HEK293 (cell line): ENCODE results near the gene AKAP6.

Experiments
- CTCF ChIA-PET: fragments of 350-600 bp; formaldehyde crosslinking; extraction: SDS; loops from one replicate; lab custom pipeline; 2021; ENCODE audit warnings: antibody characterized with exemption; lab: Yijun Ruan, JAX
- POLR2A ChIA-PET: fragments of 300-600 bp; formaldehyde crosslinking; extraction: SDS; loops from one replicate; lab custom pipeline; 2020; ENCODE audit warnings: antibody characterized with exemption, inconsistent platforms; lab: Yijun Ruan, JAX
- H3K27ac ChIP-seq: fragments of 200-500 bp; sonication (Bioruptor generic); 2 replicates; pipeline ENCODE4 v1.5.1; 2014; ENCODE audit warnings: low read depth, low read length, control low read depth, inconsistent platforms; ENCODE audit errors: extremely low read depth
- H3K36me3 ChIP-seq, 2 experiments: fragments of 200-500 bp in 1 of 2; sonication (Bioruptor generic) in 1 of 2; 1 replicate in 1 of 2; 2 replicates in 1 of 2; pipeline ENCODE4 v1.5.1; 2014 to 2017; ENCODE audit warnings: inconsistent platforms in 2 of 2, low read length in 2 of 2; ENCODE audit not compliant: control insufficient read depth in 2 of 2, insufficient read depth in 1 of 2
- H3K4me1 ChIP-seq: fragments of 200-500 bp; sonication (Bioruptor generic); 2 replicates; pipeline ENCODE4 v1.5.1; 2014; ENCODE audit warnings: mild to moderate bottlenecking, low read length, inconsistent platforms; ENCODE audit not compliant: control insufficient read depth, insufficient read depth
- H3K4me3 ChIP-seq: 2 replicates; pipeline ENCODE4 v1.5.1; 2011; ENCODE audit warnings: low read depth, mild to moderate bottlenecking, control low read depth, low read length, moderate library complexity
- H3K9me3 ChIP-seq: fragments of 200-500 bp; sonication (Bioruptor generic); 2 replicates; pipeline ENCODE4 v1.5.1; 2014; ENCODE audit warnings: low read depth, low read length, inconsistent platforms; ENCODE audit not compliant: control insufficient read depth, insufficient read depth
- CTCF ChIP-seq: fragments of 450-650 bp; formaldehyde crosslinking; IDR thresholded peaks from 2 replicates; pipeline ENCODE4 v1.5.1; 2016; ENCODE audit warnings: missing biosample characterization, missing genetic modification characterization
- EGR2 ChIP-seq: fragments of 450-650 bp; formaldehyde crosslinking; IDR thresholded peaks from 2 replicates; pipeline ENCODE4 v1.5.1; 2016; ENCODE audit warnings: low read depth, missing biosample characterization, missing genetic modification characterization
- GLIS1 ChIP-seq: fragments of 450-650 bp; formaldehyde crosslinking; IDR thresholded peaks from 2 replicates; pipeline ENCODE4 v1.5.1; 2016; ENCODE audit warnings: missing biosample characterization, missing genetic modification characterization
- KLF16 ChIP-seq: fragments of 450-650 bp; formaldehyde crosslinking; IDR thresholded peaks from 2 replicates; pipeline ENCODE4 v1.5.1; 2017; ENCODE audit warnings: missing biosample characterization, missing genetic modification characterization
- PRDM10 ChIP-seq: fragments of 450-650 bp; formaldehyde crosslinking; IDR thresholded peaks from 2 replicates; pipeline ENCODE4 v1.5.1; 2016; ENCODE audit warnings: missing biosample characterization, missing genetic modification characterization
- ZBTB8A ChIP-seq: fragments of 450-650 bp; formaldehyde crosslinking; IDR thresholded peaks from 2 replicates; pipeline ENCODE4 v1.5.1; 2016; ENCODE audit warnings: missing biosample characterization, missing genetic modification characterization
- ZFHX2 ChIP-seq: fragments of 450-650 bp; formaldehyde crosslinking; conservative IDR thresholded peaks from 2 replicates; pipeline ENCODE4 v1.5.1; 2016; ENCODE audit warnings: missing biosample characterization, missing genetic modification characterization
- ZNF501 ChIP-seq: fragments of 450-650 bp; formaldehyde crosslinking; IDR thresholded peaks from 2 replicates; pipeline ENCODE4 v1.5.1; 2016; ENCODE audit warnings: missing biosample characterization, missing genetic modification characterization
- ZNF544 ChIP-seq: fragments of 450-650 bp; formaldehyde crosslinking; IDR thresholded peaks from 2 replicates; pipeline ENCODE4 v1.5.0; 2017; ENCODE audit warnings: missing biosample characterization, missing genetic modification characterization
- TF ChIP-seq, protein P1 (sequence below): fragments of 450-650 bp; formaldehyde crosslinking; IDR thresholded peaks from 2 replicates; pipeline ENCODE4 v1.5.1; 2017; ENCODE audit warnings: missing biosample characterization, missing genetic modification characterization

AKAP6 gene

DNA sequence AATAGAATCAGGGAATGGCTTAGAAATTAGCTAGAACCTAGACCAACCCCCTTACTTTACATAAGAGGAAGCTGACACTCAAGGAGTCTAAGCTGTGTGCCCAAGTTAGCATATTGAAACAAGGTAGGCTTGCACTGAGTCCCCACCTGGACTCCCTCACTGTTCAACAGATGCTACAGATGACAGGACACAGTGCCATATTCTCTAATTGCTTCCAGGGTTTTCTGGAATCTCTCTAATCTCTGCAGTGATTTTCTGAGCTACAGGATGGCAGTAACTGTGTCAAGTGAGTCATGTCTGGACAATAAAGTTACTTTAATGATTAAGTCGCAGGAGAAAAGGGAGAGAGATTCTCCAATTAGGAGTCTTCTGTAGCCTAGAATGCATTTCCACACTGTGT is 35.8 kb downstream of the AKAP6 start:
- no peak for TF ChIP-seq ZNF501 (tag by site-specific recombination)
- Histone ChIP-seq H3K36me3 (no peaks in the 10 kb centered on the region), H3K9me3 (no peaks in the 10 kb centered on the region), H3K27ac (no peak overlapping the region), H3K4me1 (peaks cover 12% of the 10 kb centered on the region), H3K4me3 (no peak overlapping the region)
- ChIA-PET CTCF (interaction anchor here (0.6 to 1.4 kb wide), 3 partner anchors 9 to 147 kb away, joined by 3 to 5 read pairs (median 3); no protein-coding TSS in a partner anchor), POLR2A (no interaction called here)

GRCh38 chr14:32366256-32366879 is 37.3 kb downstream of the AKAP6 start:
- POLR2A ChIA-PET = no interaction called here
- H3K4me1 ChIP-seq = peaks cover 12% of the 10 kb centered on the region
- TF ChIP-seq, protein P1, sequence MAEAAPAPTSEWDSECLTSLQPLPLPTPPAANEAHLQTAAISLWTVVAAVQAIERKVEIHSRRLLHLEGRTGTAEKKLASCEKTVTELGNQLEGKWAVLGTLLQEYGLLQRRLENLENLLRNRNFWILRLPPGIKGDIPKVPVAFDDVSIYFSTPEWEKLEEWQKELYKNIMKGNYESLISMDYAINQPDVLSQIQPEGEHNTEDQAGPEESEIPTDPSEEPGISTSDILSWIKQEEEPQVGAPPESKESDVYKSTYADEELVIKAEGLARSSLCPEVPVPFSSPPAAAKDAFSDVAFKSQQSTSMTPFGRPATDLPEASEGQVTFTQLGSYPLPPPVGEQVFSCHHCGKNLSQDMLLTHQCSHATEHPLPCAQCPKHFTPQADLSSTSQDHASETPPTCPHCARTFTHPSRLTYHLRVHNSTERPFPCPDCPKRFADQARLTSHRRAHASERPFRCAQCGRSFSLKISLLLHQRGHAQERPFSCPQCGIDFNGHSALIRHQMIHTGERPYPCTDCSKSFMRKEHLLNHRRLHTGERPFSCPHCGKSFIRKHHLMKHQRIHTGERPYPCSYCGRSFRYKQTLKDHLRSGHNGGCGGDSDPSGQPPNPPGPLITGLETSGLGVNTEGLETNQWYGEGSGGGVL (tag by site-specific recombination) = no peak
- TF ChIP-seq CTCF (tag by site-specific recombination) (peak; percentile 18; the same call in 1 of the 2 replicates), EGR2 (tag by site-specific recombination) (peak; percentile 55), ZFHX2 (tag by site-specific recombination) (peak; percentile 40; the same call in 1 of the 2 replicates)
- H3K9me3 ChIP-seq = no peaks in the 10 kb centered on the region
- H3K4me3 ChIP-seq = no peak overlapping the region
- H3K27ac ChIP-seq = no peak overlapping the region; the same call in 1 of the 2 replicates
- CTCF ChIA-PET = interaction anchor here (0.5 to 1.7 kb wide), 8 partner anchors 10 to 293 kb away, joined by 3 to 7 read pairs (median 3); no protein-coding TSS in a partner anchor
- no peaks in the 10 kb centered on the region for H3K36me3 ChIP-seq

DNA sequence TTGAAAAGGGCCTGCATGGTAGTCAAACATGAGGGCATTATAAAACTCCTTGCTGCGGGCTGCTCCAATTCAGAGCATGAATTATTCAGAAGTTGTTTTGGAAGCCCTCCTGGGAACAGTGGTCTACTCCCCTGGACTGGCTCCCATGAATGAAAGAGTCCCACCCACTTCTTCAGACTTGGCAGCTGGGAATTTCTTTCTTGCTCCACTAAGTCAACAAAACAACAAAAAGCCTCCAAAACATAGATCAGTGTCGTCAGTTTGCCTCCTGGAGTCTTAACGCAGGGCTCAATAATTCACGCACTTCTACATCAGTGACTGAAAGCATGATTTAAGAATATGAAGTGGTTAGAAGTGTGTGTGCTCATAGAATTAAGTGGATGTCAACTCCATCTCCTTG is 37.9 kb downstream of the AKAP6 start:
- no peak overlapping the region for H3K27ac ChIP-seq
- CTCF ChIA-PET = interaction anchor here (0.6 to 1.7 kb wide), 5 partner anchors 9 to 156 kb away, joined by 3 to 7 read pairs (median 4); no protein-coding TSS in a partner anchor
- TF ChIP-seq ZBTB8A (tag by site-specific recombination) = no peak
- peak; percentile 89 for TF ChIP-seq PRDM10 (tag by site-specific recombination)
- TF ChIP-seq GLIS1 = peak; percentile 84
- H3K4me3 ChIP-seq = no peak overlapping the region
- POLR2A ChIA-PET = no interaction called here
- H3K9me3 ChIP-seq = no peaks in the 10 kb centered on the region
- no peaks in the 10 kb centered on the region for H3K36me3 ChIP-seq
- peaks cover 12% of the 10 kb centered on the region for H3K4me1 ChIP-seq

DNA sequence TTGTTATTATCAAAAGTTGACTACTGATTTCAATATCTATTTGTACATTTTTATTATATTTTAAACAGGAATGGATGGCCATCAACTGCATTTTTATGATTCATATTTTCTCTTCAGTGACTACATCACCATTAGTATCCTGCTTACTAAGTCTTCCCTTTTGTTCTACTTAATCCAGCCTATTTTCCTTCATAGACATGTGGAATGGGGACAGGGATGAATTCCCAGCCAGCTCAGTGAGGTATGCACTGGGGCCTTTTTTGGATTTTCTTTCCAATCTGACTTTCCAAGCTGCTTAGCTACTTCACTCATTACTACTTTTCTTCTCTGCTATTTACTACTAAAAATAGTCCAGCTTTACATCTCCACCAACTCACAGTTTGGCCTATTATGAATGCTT is 38.4 kb downstream of the AKAP6 start:
- Histone ChIP-seq H3K36me3 (no peaks in the 10 kb centered on the region), H3K4me3 (no peak overlapping the region), H3K4me1 (peaks cover 12% of the 10 kb centered on the region), H3K9me3 (no peaks in the 10 kb centered on the region), H3K27ac (no peak overlapping the region)
- TF ChIP-seq ZNF544 (tag by site-specific recombination) (no peak), KLF16 (tag by site-specific recombination) (no peak)
- ChIA-PET POLR2A (no interaction called here), CTCF (interaction anchor here (0.6 to 1.7 kb wide), 3 partner anchors 9 to 156 kb away, joined by 3 to 4 read pairs (median 4); no protein-coding TSS in a partner anchor)
